Suprapubic skin (tissue), 3 donors: ENCODE data around the gene PRSS21.

ENCODE experiments used
- EP300 ChIP-seq: sonication (generic); formaldehyde crosslinking; IDR thresholded peaks from one replicate; pipeline ENCODE4 v1.6.1; 2017; ENCODE audit warnings: antibody characterized with exemption
- TF ChIP-seq, protein P1 (sequence below), 2 donors: fragments of 200-600 bp in 1 of 2; fragments of 450-650 bp in 1 of 2; sonication (generic) in 1 of 2; IDR thresholded peaks; one replicate each; pipeline ENCODE4 v1.5.1; 2016 to 2019; ENCODE audit warnings: antibody characterized with exemption in 2 of 2, mild to moderate bottlenecking in 1 of 2, moderate library complexity in 1 of 2

DNA sequence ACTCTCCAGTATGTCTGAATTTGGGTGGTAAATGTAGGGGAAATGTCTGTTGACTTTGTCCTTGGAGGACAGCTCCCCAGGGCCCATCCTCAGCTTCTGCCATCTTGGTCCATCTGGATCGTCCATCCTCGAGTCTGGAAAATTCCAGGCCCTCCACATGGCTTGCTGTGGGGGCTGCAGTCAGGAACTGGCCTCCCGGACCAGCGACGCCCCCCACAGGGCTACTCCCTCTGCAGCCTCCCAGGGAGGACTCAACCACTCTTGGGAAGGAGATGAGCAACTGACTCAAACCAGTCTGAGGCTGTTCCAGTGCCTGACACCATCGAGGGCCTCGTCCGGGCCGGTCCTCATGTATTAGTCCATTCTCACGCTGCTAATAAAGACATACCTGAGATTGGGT, 7.6 kb downstream of the PRSS21 start:
- TF ChIP-seq, protein P1, sequence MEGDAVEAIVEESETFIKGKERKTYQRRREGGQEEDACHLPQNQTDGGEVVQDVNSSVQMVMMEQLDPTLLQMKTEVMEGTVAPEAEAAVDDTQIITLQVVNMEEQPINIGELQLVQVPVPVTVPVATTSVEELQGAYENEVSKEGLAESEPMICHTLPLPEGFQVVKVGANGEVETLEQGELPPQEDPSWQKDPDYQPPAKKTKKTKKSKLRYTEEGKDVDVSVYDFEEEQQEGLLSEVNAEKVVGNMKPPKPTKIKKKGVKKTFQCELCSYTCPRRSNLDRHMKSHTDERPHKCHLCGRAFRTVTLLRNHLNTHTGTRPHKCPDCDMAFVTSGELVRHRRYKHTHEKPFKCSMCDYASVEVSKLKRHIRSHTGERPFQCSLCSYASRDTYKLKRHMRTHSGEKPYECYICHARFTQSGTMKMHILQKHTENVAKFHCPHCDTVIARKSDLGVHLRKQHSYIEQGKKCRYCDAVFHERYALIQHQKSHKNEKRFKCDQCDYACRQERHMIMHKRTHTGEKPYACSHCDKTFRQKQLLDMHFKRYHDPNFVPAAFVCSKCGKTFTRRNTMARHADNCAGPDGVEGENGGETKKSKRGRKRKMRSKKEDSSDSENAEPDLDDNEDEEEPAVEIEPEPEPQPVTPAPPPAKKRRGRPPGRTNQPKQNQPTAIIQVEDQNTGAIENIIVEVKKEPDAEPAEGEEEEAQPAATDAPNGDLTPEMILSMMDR (IDR thresholded peaks at IDR 0.05) = no peak
- no peak for TF ChIP-seq EP300
